Gastrocnemius medialis (tissue), 4 donors: ENCODE data around the gene TXNDC11. TPM values are rescaled to one million over a fixed set of nuclear protein-coding genes. Genes with fewer than 3 reads are reported as not detected.

Experiments used
- ATAC-seq, 2 donors: fragments of 150-250 bp; one replicate each; pipeline ENCODE4 v1.9.1; 2016
- DNase-seq, 2 donors: peaks; one replicate each; pipeline ENCODE4 v3.0.0-alpha.2; 2019
- H3K27ac ChIP-seq, 4 donors: fragments of 200-600 bp; sonication (generic); 1 replicate in 1 of 4; 2 replicates in 3 of 4; pipeline ENCODE4 v1.5.1; 2016 to 2018; ENCODE audit warnings: mild to moderate bottlenecking in 2 of 4, moderate library complexity in 1 of 4
- H3K27me3 ChIP-seq, 3 donors: fragments of 200-600 bp; sonication (generic) in 2 of 3; 1 replicate in 1 of 3; 2 replicates in 2 of 3; pipeline versions ENCODE4 v1.5.1 to v1.6.0; 2016 to 2019; ENCODE audit warnings: mild to moderate bottlenecking in 1 of 3, moderate library complexity in 1 of 3
- H3K36me3 ChIP-seq, 2 donors: fragments of 200-600 bp; sonication (generic) in 1 of 2; one replicate each; pipeline ENCODE4 v1.5.1; 2017 to 2018
- H3K4me1 ChIP-seq, 2 donors: fragments of 200-600 bp; sonication (generic) in 1 of 2; one replicate each; pipeline ENCODE4 v1.5.1; 2016 to 2017; ENCODE audit warnings: mild to moderate bottlenecking in 2 of 2
- H3K4me3 ChIP-seq, 4 donors: fragments of 200-600 bp; sonication (generic) in 3 of 4; 1 replicate in 1 of 4; 2 replicates in 3 of 4; pipeline ENCODE4 v1.5.1; 2016 to 2019; ENCODE audit warnings: mild to moderate bottlenecking in 2 of 4
- H3K9me3 ChIP-seq, 3 donors: fragments of 200-600 bp; sonication (generic) in 2 of 3; 1 replicate in 1 of 3; 2 replicates in 2 of 3; pipeline ENCODE4 v1.5.1; 2016 to 2019
- POLR2A ChIP-seq, 2 donors: fragments of 450-650 bp; IDR thresholded peaks; one replicate each; pipeline ENCODE4 v1.6.1; 2017; ENCODE audit warnings: antibody characterized with exemption in 2 of 2, mild to moderate bottlenecking in 2 of 2, moderate library complexity in 2 of 2
- in situ Hi-C, 4 donors: fragments of 200-750 bp; cut with MboI; loops; one replicate each; pipeline versions ENCODE4 v1.15.0 to v1.8.0; 2017; ENCODE audit warnings: low sequenced_read_pairs in 4 of 4
- intact Hi-C: fragments of 100-400 bp; cut with DNase I; formaldehyde crosslinking; loops from one replicate; pipeline ENCODE4 v1.15.1; 2023; ENCODE audit warnings: low total_unique reads
- total RNA-seq, 4 donors: library from RNA; depleted of rRNA; stranded (reverse); fragments of >200 nt; gene quantifications; one replicate each; pipeline versions ENCODE4 v1.1.0 to v1.2.3, GENCODE V29; 2016
- TF ChIP-seq, protein P1 (sequence below), 5 experiments: fragments of 450-650 bp in 3 of 5; fragments of 200-600 bp in 2 of 5; sonication (generic) in 2 of 5; IDR thresholded peaks in 4 of 5; conservative IDR thresholded peaks in 1 of 5; 1 replicate in 4 of 5; 2 replicates in 1 of 5; pipeline ENCODE4 v1.5.1; 2016 to 2019; ENCODE audit warnings: antibody characterized with exemption in 5 of 5, mild to moderate bottlenecking in 3 of 5, moderate library complexity in 3 of 5

TXNDC11 gene
- total RNA-seq, 4 donors from 2014 or later: 35.2 to 64.5 (median 51.2) TPM

DNA sequence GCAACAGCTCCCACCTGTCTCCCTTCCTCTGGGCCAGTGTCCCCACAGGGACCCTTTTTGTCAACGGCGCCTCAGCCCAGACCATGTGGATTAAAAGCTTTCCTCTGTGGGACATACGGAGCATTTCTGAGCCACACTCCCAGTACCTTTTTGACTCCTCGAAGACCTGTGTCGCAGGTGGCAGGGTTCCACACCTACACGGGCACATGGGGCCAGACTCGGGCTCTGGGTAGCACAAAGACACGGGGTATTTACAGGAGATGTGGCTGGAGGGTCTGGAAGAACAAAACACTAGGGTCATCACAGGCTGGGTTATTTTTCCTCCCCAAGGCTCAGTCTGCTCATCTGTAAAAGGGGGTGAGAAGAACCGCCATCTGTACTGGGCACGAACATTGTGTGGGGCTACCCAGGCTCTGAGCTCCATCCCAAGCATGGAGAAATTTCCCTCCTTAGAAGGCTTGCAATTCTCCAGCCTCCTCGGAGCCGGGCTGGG is 106.9 kb downstream of the TXNDC11 start:
- DNase-seq (no peak), ATAC-seq (no peak)
- no peaks in the 10 kb centered on the region for H3K9me3 ChIP-seq
- peaks cover 8 to 10% of the 10 kb centered on the region in 2 donors for H3K4me1 ChIP-seq
- TF ChIP-seq POLR2A (IDR thresholded peaks at IDR 0.05): no peak
- TF ChIP-seq, protein P1, sequence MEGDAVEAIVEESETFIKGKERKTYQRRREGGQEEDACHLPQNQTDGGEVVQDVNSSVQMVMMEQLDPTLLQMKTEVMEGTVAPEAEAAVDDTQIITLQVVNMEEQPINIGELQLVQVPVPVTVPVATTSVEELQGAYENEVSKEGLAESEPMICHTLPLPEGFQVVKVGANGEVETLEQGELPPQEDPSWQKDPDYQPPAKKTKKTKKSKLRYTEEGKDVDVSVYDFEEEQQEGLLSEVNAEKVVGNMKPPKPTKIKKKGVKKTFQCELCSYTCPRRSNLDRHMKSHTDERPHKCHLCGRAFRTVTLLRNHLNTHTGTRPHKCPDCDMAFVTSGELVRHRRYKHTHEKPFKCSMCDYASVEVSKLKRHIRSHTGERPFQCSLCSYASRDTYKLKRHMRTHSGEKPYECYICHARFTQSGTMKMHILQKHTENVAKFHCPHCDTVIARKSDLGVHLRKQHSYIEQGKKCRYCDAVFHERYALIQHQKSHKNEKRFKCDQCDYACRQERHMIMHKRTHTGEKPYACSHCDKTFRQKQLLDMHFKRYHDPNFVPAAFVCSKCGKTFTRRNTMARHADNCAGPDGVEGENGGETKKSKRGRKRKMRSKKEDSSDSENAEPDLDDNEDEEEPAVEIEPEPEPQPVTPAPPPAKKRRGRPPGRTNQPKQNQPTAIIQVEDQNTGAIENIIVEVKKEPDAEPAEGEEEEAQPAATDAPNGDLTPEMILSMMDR (IDR thresholded peaks at IDR 0.05 in 4 of 5, conservative IDR thresholded peaks at IDR 0.05 in 1 of 5): no peak
- in situ Hi-C loops (loop anchor here in 1 of 4 donors (10.0 kb wide), 1 partner anchor 221 kb away; no protein-coding TSS in a partner anchor), intact Hi-C loops (no loop called here)
- no peaks in the 10 kb centered on the region for H3K36me3 ChIP-seq
- H3K4me3 ChIP-seq: no peak overlapping the region
- H3K27ac ChIP-seq: no peak overlapping the region
- no peaks in the 10 kb centered on the region for H3K27me3 ChIP-seq

DNA sequence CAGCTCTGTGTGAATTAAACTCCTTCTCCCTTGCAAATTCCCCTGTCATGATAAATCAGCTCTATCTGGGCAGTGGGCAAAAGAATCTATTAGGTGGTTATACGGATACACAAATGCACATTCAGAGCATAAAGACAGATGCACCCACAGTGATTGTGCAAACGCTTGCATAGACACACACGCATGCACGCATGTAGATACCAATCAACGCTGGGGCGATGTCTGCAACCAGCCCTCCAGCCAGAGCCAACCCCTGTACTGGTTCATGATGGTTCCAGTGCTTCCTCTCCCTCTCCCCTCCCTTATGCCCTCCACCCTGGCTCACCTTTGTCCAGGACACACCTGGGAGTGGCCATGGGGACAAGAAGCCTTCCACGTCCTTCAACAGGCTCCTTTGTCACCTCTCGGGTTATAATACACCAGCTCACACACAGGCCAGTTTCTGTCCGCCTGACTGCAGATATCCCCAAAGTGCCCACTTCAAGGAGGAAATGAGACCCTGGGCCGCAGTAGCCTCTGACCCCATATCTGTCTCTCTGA is 107.5 kb downstream of the TXNDC11 start:
- peaks cover 4 to 6% of the 10 kb centered on the region in 2 donors for H3K4me1 ChIP-seq
- TF ChIP-seq, protein P1 (IDR thresholded peaks at IDR 0.05 in 4 of 5, conservative IDR thresholded peaks at IDR 0.05 in 1 of 5): no peak
- TF ChIP-seq POLR2A (IDR thresholded peaks at IDR 0.05): no peak
- in situ Hi-C loops: loop anchor here in 1 of 4 donors (10.0 kb wide), 1 partner anchor 220 kb away; no protein-coding TSS in a partner anchor

DNA sequence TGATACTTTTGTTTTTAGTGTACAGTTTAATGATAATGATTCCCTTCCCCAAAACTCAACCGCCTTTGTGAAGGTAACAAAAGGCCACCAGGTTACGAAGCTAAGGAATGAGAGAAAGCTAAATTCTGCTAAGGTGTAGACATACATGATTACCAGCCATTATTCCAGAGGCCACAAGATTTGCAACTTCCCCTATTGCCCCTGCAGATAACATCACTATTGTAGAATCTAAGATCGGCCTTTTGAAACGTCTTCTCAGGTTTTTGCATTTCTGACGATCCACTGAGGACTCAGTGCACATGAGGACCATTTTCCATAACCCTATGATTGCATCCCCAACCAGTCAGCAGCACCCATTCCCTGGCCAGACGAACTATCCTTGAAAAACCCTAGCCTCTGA is 108.3 kb downstream of the TXNDC11 start:
- in situ Hi-C loops: loop anchor here in 1 of 4 donors (10.0 kb wide), 1 partner anchor 220 kb away; no protein-coding TSS in a partner anchor
- no peaks in the 10 kb centered on the region for H3K36me3 ChIP-seq
- no peaks in the 10 kb centered on the region for H3K27me3 ChIP-seq
- TF ChIP-seq POLR2A (IDR thresholded peaks at IDR 0.05): no peak
- TF ChIP-seq, protein P1 (IDR thresholded peaks at IDR 0.05 in 4 of 5, conservative IDR thresholded peaks at IDR 0.05 in 1 of 5): no peak
- intact Hi-C loops: no loop called here
- no peak for ATAC-seq
- DNase-seq: no peak
- no peak overlapping the region for H3K4me3 ChIP-seq
- no peaks in the 10 kb centered on the region for H3K9me3 ChIP-seq
- H3K27ac ChIP-seq: no peak overlapping the region
- no peaks in the 10 kb centered on the region for H3K4me1 ChIP-seq

More for the DNA sequence above, 107.5 kb downstream of the TXNDC11 start:
- intact Hi-C loops: no loop called here
- Histone ChIP-seq H3K27me3 (no peaks in the 10 kb centered on the region), H3K9me3 (no peaks in the 10 kb centered on the region), H3K36me3 (no peaks in the 10 kb centered on the region), H3K4me3 (no peak overlapping the region), H3K27ac (no peak overlapping the region)
- DNase-seq: no peak
- no peak for ATAC-seq

DNA sequence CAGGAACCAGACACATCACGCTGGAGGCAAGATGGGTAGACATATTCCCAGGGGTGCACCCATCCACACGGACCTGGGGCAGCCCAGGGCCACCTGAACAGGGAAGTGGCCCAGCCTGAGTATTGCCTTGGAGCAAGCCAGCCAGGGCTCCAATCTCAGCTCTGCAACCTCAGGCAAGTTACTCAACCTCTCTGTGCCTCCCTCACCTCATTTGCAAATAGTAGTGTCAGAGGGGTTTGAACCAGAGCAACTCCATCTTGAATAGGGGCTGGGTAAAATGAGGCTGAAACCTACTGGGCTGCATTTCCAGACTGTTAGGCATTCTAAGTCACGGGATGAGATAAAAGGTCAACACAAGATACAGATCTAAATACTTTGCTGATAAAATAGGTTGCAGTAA is 109.5 kb downstream of the TXNDC11 start:
- intact Hi-C loops: no loop called here
- Histone ChIP-seq H3K9me3 (no peaks in the 10 kb centered on the region), H3K27me3 (no peaks in the 10 kb centered on the region), H3K27ac (no peak overlapping the region), H3K4me3 (no peak overlapping the region), H3K36me3 (no peaks in the 10 kb centered on the region), H3K4me1 (no peaks in the 10 kb centered on the region)
- in situ Hi-C loops: loop anchor here in 1 of 4 donors (10.0 kb wide), 1 partner anchor 218 kb away; no protein-coding TSS in a partner anchor
- ATAC-seq (no peak), DNase-seq (no peak)
- TF ChIP-seq POLR2A (IDR thresholded peaks at IDR 0.05): no peak
- TF ChIP-seq, protein P1 (IDR thresholded peaks at IDR 0.05 in 4 of 5, conservative IDR thresholded peaks at IDR 0.05 in 1 of 5): no peak
